Left forelimb (tissue), 1 donor: ENCODE results near the gene ZNF212.

Experiments used
- DNase-seq: peaks from one replicate; pipeline ENCODE4 v3.0.0-alpha.2; 2018; ENCODE audit warnings: low spot score

Gene ZNF212

GRCh38 chr7:149239345-149240143 is at the start of gene ZNF212:
Gene ZNF212, plus strand, starts transcription at chr7:149239651. Its CDS starts 128 bp downstream, at chr7:149239779.
- peak; percentile 92 for DNase-seq

GRCh38 chr7:149191851-149192250 is 47.6 kb upstream of the ZNF212 start:
- DNase-seq, result no peak

GRCh38 chr7:149194799-149195179 is 44.7 kb upstream of the ZNF212 start:
- no peak for DNase-seq

GRCh38 chr7:149195180-149196150 is 44.0 kb upstream of the ZNF212 start, which contains the start of gene ZNF282:
Gene ZNF282, plus strand, starts transcription at chr7:149195546. Its CDS starts 44 bp downstream, at chr7:149195590.
- DNase-seq, result peak; percentile 93

- no peak for DNase-seq
These were observed 43.2 kb upstream of the ZNF212 start for GRCh38 chr7:149196151-149196704.

- no peak for DNase-seq
These were observed 42.7 kb upstream of the ZNF212 start for GRCh38 chr7:149196705-149197171.

- DNase-seq, result no peak
These were observed 41.8 kb upstream of the ZNF212 start for GRCh38 chr7:149197675-149198074.

GRCh38 chr7:149198161-149198816 is 41.2 kb upstream of the ZNF212 start:
- no peak for DNase-seq

- no peak for DNase-seq
These were observed 40.0 kb upstream of the ZNF212 start for GRCh38 chr7:149199234-149199995.

- DNase-seq, result no peak
These were observed 36.6 kb upstream of the ZNF212 start for GRCh38 chr7:149202831-149203231.

- DNase-seq, result no peak
These were observed 33.6 kb upstream of the ZNF212 start for GRCh38 chr7:149205690-149206381.

GRCh38 chr7:149207324-149208035 is 32.0 kb upstream of the ZNF212 start:
- DNase-seq, result no peak

GRCh38 chr7:149209518-149210269 is 29.8 kb upstream of the ZNF212 start:
- no peak for DNase-seq

- DNase-seq, result no peak
These were observed 28.9 kb upstream of the ZNF212 start for GRCh38 chr7:149210551-149210950.

GRCh38 chr7:149214020-149214720 is 25.3 kb upstream of the ZNF212 start:
- no peak for DNase-seq

GRCh38 chr7:149216402-149216801 is 23.0 kb upstream of the ZNF212 start:
- no peak for DNase-seq

- DNase-seq, result no peak
These were observed 21.9 kb upstream of the ZNF212 start for GRCh38 chr7:149217570-149217969.
